OCI-LY7 (cell line): ENCODE measurements around the gene FAM76A. TPM values are rescaled to one million over a fixed set of nuclear protein-coding genes. Genes with fewer than 3 reads are reported as not detected.

ENCODE experiments used
- BruUV-seq: library from RNA; stranded (reverse); fragments of 400-500 nt; replicated peaks from 2 replicates; lab custom pipeline; 2021; lab: Mats Ljungman, UMichigan
- CTCF ChIA-PET: fragments of 300-600 bp; sonication (Branson Sonifier 250); formaldehyde crosslinking; loops from one replicate; lab custom pipeline; 2022; ENCODE audit warnings: antibody characterized with exemption; ENCODE audit not compliant: unreplicated experiment; lab: Charles Lee
- POLR2A ChIA-PET: fragments of 300-600 bp; sonication (Branson Sonifier 250); formaldehyde crosslinking; loops from one replicate; lab custom pipeline; 2022; ENCODE audit warnings: antibody characterized with exemption; lab: Charles Lee
- DNase-seq: peaks from one replicate; pipeline ENCODE4 v3.0.0-alpha.2; 2015; ENCODE audit warnings: low spot score
- H2AFZ ChIP-seq: fragments of 200-600 bp; sonication (generic), shearing (Covaris generic); 2 replicates; pipeline ENCODE4 v1.6.1; 2014; ENCODE audit warnings: mild to moderate bottlenecking, antibody characterized with exemption, low read length, moderate library complexity
- H3K27ac ChIP-seq: fragments of 200-600 bp; sonication (generic); 2 replicates; pipeline ENCODE4 v1.5.1; 2014; ENCODE audit warnings: mixed run types, low read depth, mild to moderate bottlenecking, moderate library complexity, low read length, inconsistent platforms; ENCODE audit not compliant: poor library complexity, severe bottlenecking
- H3K36me3 ChIP-seq: fragments of 200-600 bp; sonication (generic); 2 replicates; pipeline ENCODE4 v1.6.1; 2014; ENCODE audit warnings: mild to moderate bottlenecking, antibody characterized with exemption, low read length, moderate library complexity, mixed read lengths; ENCODE audit not compliant: insufficient read depth
- H3K4me1 ChIP-seq: fragments of 200-600 bp; sonication (generic); 2 replicates; pipeline ENCODE4 v1.5.1; 2014; ENCODE audit warnings: mild to moderate bottlenecking, low read length; ENCODE audit not compliant: insufficient read depth, poor library complexity, severe bottlenecking
- H3K4me2 ChIP-seq: fragments of 200-600 bp; sonication (generic); 2 replicates; pipeline ENCODE4 v1.6.1; 2014; ENCODE audit warnings: mild to moderate bottlenecking, low read length
- H3K4me3 ChIP-seq: fragments of 200-600 bp; sonication (generic); 2 replicates; pipeline ENCODE4 v1.5.1; 2014; ENCODE audit warnings: mild to moderate bottlenecking, low read depth, low read length; ENCODE audit not compliant: poor library complexity, severe bottlenecking
- H3K79me2 ChIP-seq: fragments of 200-600 bp; sonication (generic); 2 replicates; pipeline ENCODE4 v1.6.1; 2016; ENCODE audit warnings: low read depth, mild to moderate bottlenecking, low read length, moderate library complexity, mixed read lengths; ENCODE audit not compliant: insufficient read depth
- H3K9me2 ChIP-seq: fragments of 200-600 bp; sonication (generic); 2 replicates; pipeline ENCODE4 v1.6.1; 2016; ENCODE audit warnings: mild to moderate bottlenecking, low read length, mixed read lengths; ENCODE audit not compliant: insufficient read depth
- H3K9me3 ChIP-seq: fragments of 200-600 bp; sonication (generic); 2 replicates; pipeline ENCODE4 v1.6.1; 2014; ENCODE audit warnings: mild to moderate bottlenecking, mixed run types, low read length, mixed read lengths
- H4K20me1 ChIP-seq: fragments of 200-600 bp; sonication (generic); 2 replicates; pipeline ENCODE4 v1.6.1; 2014; ENCODE audit warnings: mild to moderate bottlenecking, antibody characterized with exemption, low read length, moderate library complexity, mixed read lengths; ENCODE audit not compliant: insufficient read depth
- CTCF ChIP-seq: fragments of 200-600 bp; sonication (generic); conservative IDR thresholded peaks from 2 replicates; pipeline ENCODE4 v1.5.1; 2014; ENCODE audit warnings: mild to moderate bottlenecking, antibody characterized with exemption, low read length, moderate library complexity, mixed read lengths
- EZH2phosphoT487 ChIP-seq: fragments of 200-600 bp; sonication (generic); IDR thresholded peaks from 2 replicates; pipeline ENCODE4 v1.6.1; 2018; ENCODE audit warnings: low read depth, borderline replicate concordance, mild to moderate bottlenecking, mixed run types, antibody characterized with exemption, low read length, moderate library complexity, mixed read lengths
- intact Hi-C: fragments of 100-400 bp; cut with micrococcal nuclease; formaldehyde crosslinking; loops from one replicate; pipeline ENCODE4 v1.10.0; 2022; ENCODE audit not compliant: unreplicated experiment
- total RNA-seq, 2 experiments: library from RNA; depleted of rRNA in 1 of 2; stranded (reverse); fragments of >200 nt in 1 of 2; shearing (Covaris generic) in 1 of 2; gene quantifications; 2 replicates each; pipeline ENCODE4 v1.2.3, GENCODE V29; 2014 to 2022

FAM76A gene
- total RNA-seq, 2 experiments from 2014 or later = 16.3 to 18.6 TPM

- no peak overlapping the region for H3K4me2 ChIP-seq
- H3K79me2 ChIP-seq = no peaks in the 10 kb centered on the region
- TF ChIP-seq EZH2phosphoT487 (no peak), CTCF (no peak)
- POLR2A ChIA-PET = interaction anchor here (0.6 kb wide), 1 partner anchor 610 kb away, joined by 3 read pairs; no protein-coding TSS in a partner anchor
- DNase-seq = no peak
- no peaks in the 10 kb centered on the region for H3K4me1 ChIP-seq
- intact Hi-C loops = no loop called here
- no peaks in the 10 kb centered on the region for H3K9me3 ChIP-seq
- no peak overlapping the region for H2AFZ ChIP-seq
- no peak overlapping the region for H3K27ac ChIP-seq
- no TSS peak for BruUV-seq
- H3K9me2 ChIP-seq = no peaks in the 10 kb centered on the region
- H4K20me1 ChIP-seq = no peaks in the 10 kb centered on the region
- CTCF ChIA-PET = no interaction called here
- H3K36me3 ChIP-seq = peaks cover 52% of the 10 kb centered on the region
- no peak overlapping the region for H3K4me3 ChIP-seq
Measured at GRCh38 chr1:27745466-27745865, 19.7 kb downstream of the FAM76A start.

- H3K9me2 ChIP-seq = no peaks in the 10 kb centered on the region
- POLR2A ChIA-PET = no interaction called here
- peaks cover 64% of the 10 kb centered on the region for H3K36me3 ChIP-seq
- no TSS peak for BruUV-seq
- H3K4me1 ChIP-seq = peaks cover 7% of the 10 kb centered on the region
- no peaks in the 10 kb centered on the region for H3K9me3 ChIP-seq
- no peak overlapping the region for H3K4me3 ChIP-seq
- H2AFZ ChIP-seq = no peak overlapping the region
- intact Hi-C loops = no loop called here
- H3K79me2 ChIP-seq = no peaks in the 10 kb centered on the region
- TF ChIP-seq CTCF (no peak), EZH2phosphoT487 (no peak)
- no peaks in the 10 kb centered on the region for H4K20me1 ChIP-seq
- no peak overlapping the region for H3K27ac ChIP-seq
- peak; percentile 14 for DNase-seq
- H3K4me2 ChIP-seq = 0 out of 2 replicates have a peak overlapping the region, but pooled peaks have one; percentile 11
- CTCF ChIA-PET = no interaction called here
Measured at GRCh38 chr1:27752360-27752759, 26.6 kb downstream of the FAM76A start.

GRCh38 chr1:27755286-27755685 lies 29.5 kb downstream of the FAM76A start:
- no peak for TF ChIP-seq EZH2phosphoT487
- no peaks in the 10 kb centered on the region for H3K9me3 ChIP-seq
- H2AFZ ChIP-seq = no peak overlapping the region
- H4K20me1 ChIP-seq = no peaks in the 10 kb centered on the region
- H3K4me1 ChIP-seq = peaks cover 7% of the 10 kb centered on the region
- no peaks in the 10 kb centered on the region for H3K9me2 ChIP-seq
- no peak overlapping the region for H3K27ac ChIP-seq
- H3K36me3 ChIP-seq = peaks cover 62% of the 10 kb centered on the region
- no TSS peak for BruUV-seq
- no peak overlapping the region for H3K4me2 ChIP-seq
- intact Hi-C loops = no loop called here
- no peak for DNase-seq
- H3K4me3 ChIP-seq = no peak overlapping the region
- no peaks in the 10 kb centered on the region for H3K79me2 ChIP-seq
- ChIA-PET CTCF (interaction anchor here (0.6 kb wide), 1 partner anchor 336 kb away, joined by 3 read pairs; no protein-coding TSS in a partner anchor), POLR2A (interaction anchor here (0.5 to 1.1 kb wide), 3 partner anchors 13 to 48 kb away, joined by 3 to 5 read pairs (median 4); no protein-coding TSS in a partner anchor)
